Nucleus accumbens (tissue), 56 donors: ENCODE measurements around the gene FAM25A.

Source experiments
- DNase-seq, 56 donors: peaks; one replicate each; lab custom pipeline; 2025; lab: John Stamatoyannopoulos, UW

FAM25A gene

DNA sequence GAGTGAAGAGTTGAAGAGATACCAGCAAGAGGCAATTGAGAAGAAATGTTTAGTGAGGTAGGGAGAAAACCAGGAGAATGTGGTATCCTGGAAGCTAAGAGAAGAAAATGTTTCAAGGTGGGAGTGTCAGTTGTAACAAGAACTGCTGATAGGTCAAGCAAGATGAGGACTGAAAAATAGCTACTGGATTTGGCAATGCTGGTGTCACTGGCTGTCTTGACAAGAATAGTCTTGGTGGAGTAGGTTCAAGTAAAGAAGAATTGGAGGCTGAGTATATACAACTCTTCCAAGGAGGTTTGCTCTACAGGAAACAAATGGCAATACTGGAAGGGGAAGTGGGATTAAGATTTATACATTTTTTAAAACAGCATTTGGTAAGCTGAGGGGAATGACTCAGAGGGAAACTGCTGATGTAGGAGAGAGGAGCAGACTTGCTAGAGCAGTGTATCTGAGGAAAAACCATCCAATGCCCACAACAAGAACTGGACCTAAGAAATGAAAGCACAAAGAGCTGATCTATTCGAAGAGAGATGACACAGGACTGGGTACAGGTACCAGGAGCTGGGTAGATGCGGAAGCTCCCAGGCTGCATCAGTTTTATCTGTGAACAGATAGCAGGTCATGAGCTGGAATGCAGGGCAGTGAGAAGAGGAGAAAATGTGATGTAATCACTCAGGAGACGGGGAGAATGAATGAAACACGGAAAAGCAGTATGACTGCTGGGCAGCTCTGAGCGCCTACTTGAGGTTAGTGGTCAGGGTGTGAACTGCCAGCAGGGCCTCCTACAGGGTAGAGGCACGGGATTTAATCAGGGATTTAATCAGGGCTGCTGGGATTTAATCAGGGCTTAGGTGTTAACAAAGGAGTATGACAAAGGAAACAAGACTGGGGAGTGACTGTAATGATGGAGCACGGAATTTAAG, 34.5 kb downstream of the FAM25A start:
- peak in 1 of 56 donors; percentile 40 for DNase-seq

DNA sequence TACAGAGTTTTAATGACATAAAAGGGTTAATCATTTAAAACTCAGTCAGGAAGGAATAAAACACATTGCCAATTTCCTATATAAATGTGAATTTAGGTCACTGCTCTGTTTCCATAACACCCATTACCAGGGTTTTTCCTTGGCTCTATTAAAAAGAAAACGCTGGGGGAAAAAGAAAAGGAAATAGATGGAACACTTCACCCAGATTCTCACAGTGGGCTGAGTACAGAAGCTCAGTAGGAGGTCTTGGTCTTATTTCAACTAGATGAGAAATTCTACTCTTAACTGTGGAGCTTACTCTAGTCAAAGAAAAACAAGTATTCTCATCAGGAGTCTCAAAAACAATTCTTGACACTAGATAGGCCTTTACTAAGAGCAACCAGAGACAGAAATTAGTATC, 38.1 kb downstream of the FAM25A start:
- DNase-seq: no peak

DNA sequence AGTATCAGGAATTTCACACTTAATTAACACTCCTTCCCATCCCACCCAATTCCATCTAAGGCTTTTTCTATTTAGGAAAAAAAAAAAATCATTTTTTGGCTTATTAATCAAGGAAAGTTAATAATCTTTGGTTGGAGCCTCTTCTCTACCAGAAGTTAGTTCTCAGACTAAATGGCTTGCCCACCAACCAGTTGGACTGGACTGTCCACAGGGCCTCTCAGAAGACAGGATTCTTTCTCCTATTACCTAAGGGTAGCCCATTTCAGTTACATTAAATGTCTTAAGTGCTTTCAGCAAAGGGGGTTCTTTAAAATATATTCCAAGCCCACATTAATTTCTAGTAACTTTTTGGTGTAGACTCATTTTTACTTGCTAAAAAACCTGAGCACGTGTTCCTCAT, 39.3 kb downstream of the FAM25A start:
- no peak for DNase-seq

DNA sequence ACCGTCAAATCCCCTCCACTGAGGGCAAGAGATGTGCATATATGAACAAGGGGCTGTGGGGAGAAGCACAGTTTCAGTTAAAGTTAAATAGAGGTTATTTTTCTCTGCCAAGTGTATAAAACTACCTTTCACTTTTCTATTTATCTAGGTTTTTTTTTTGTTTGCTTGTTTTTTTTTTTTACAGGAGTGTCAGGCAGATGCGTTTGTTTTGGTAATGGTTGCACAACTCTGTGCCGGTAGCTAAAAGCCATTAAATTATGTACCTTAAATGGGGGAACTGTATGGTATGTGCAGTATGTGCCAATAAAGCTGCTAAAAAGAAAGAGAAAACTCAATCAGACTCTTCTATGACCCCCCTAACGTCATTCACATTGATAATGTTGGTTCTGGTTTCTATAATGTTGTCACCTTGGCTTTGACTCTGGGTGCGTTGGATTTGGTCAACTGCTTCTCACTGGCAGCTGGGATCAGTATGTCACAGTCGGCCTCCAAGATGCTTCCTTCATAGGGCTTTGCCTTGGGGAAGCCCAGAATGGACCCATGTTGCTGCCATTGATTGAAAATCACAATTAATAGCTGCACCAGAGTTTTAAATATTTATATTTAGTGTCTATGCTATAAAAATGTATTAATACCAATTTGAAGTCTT, 40.3 kb downstream of the FAM25A start:
- no peak for DNase-seq

DNA sequence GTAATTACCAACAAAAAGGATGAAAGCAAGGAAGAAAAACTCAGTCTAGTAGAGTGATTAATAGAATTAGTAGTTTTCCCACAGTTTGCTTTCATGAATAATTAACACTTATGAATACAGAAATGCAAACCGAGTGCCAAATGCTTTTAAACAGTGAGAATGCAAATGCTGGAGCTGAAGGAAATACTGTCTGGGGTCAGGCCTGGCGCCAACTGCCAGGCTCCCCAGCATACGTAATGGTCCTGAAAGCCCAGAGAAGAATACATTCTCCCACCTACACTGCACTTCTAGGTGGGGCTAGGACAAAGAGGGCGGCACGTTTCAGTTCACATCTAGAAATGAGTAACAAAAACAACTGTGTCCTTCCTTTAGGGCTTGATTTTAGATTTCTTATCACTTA, 44.6 kb downstream of the FAM25A start:
- peak in 36 of 56 donors; percentile 4 to 69 (median 24) for DNase-seq

DNA sequence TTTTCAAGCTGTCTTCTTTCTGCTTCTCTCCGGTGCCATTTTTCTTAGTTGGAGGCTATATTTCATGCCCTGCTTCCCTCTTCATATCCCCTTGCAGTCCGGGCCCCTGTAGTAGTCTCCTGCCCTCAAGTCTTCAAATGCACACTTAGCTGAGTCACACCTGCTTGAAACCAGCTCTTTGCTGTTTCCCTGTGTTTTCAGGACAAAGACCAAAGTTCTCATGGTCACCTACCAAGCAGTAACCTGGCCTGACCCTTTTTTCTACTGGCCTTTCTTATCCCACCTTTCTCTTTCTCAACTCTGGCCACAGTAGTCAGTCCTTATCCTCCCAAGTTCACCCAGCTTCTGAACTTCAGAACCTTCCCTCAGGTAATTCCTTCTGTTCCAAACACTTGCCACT, 46.1 kb downstream of the FAM25A start:
- no peak for DNase-seq

DNA sequence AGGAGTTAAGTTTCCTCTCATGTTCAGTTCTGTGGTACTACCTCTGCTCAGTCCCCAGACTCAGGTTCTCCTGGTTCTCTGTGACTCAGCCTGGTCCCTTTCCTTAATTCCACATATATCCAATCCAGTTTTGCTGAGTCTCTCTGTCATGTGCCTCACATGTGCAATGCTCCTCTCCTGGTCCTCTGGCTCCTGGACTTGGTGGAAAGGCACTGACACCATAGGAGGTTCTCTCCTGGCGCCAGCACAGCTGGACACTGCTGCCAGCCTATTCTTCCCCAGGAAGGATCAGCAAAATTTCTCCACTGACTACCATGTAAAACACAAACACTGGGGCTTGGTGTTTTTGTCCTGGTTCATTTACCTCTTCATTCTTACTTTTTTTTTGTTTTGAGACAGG, 46.8 kb downstream of the FAM25A start:
- no peak for DNase-seq

DNA sequence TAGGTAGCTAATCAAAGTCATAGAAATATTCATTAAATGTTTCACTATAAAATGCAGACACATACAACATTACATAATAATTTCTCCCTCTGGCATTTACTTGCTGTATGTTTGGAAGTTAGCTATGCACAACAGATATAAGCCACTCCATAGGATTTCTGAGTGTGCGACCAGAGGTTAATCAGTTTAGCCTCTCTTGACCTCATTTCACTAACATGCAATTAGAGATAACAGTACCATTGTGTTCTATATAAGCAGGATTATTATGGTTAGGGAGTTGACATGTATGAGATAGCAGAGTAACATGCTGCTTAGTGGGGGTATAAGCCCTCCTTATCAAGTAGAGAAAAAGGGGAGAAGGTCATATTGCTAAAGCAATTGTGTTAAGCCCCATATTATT, 48.2 kb downstream of the FAM25A start:
- DNase-seq: no peak

DNA sequence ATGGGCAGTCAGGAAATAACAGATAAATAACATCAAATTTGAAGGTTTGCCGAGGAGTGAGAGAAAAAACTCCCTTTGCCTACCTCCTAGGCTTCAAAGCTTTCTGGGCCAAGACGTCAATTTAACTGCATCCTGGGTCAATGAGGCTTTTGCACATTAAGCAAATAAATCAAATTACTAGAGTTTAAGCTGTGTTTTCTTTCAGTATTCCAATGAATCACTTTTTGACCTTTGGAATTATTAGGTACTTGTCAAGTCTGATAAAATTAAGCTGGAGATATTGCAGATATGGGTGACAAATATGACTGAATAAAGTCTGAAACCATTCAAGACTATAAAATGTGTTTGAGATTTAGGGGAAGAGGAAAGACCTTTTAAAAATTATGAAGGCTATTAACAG, 52.4 kb downstream of the FAM25A start:
- DNase-seq: no peak
